Gastroesophageal sphincter (tissue), 3 donors: ENCODE results near the gene ARFGAP2.

ENCODE experiments used
- CTCF ChIP-seq, 4 experiments: fragments of 200-600 bp in 2 of 4; fragments of 450-650 bp in 2 of 4; sonication (generic) in 1 of 4; IDR thresholded peaks; one replicate each; pipeline ENCODE4 v1.5.1; 2017 to 2019; ENCODE audit warnings: antibody characterized with exemption in 4 of 4, mild to moderate bottlenecking in 2 of 4, moderate library complexity in 2 of 4
- POLR2AphosphoS5 ChIP-seq: sonication (generic); formaldehyde crosslinking; IDR thresholded peaks from one replicate; pipeline ENCODE4 v1.6.1; 2017; ENCODE audit warnings: antibody characterized with exemption

- no peak for TF ChIP-seq CTCF (IDR thresholded peaks at IDR 0.05)
- no peak for TF ChIP-seq POLR2AphosphoS5
These were observed 27.7 kb downstream of the ARFGAP2 start for GRCh38 chr11:47148903-47149531.
